ENCODE data around the gene ITPRID1. TPM values are rescaled to one million over a fixed set of nuclear protein-coding genes. Genes with fewer than 3 reads are reported as not detected.

The ITPRID1 gene
- total RNA-seq, 1 donor from 2014 or later: not detected

DNA sequence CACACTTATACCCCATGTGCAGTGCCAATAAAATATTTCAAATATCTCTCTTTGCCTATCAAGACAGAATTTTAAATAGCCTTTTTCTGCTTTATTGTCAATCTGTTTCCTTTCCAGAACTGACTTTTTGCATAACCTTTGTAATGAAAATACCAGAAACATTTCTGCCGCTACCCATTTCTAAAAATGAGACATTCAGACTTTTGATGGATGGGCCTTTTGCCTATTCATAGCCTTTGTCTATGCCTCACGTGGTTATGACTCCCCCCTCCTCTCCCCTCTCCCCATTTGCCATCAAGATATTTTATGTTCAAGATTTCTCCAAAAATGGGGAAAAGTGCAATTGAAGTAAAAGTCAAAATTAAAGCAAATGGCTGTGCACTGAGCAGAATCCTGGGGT, 179.0 kb downstream of the ITPRID1 start:
- DNase-seq (ENCODE audit: low read depth in 2 of 2): no peak

DNA sequence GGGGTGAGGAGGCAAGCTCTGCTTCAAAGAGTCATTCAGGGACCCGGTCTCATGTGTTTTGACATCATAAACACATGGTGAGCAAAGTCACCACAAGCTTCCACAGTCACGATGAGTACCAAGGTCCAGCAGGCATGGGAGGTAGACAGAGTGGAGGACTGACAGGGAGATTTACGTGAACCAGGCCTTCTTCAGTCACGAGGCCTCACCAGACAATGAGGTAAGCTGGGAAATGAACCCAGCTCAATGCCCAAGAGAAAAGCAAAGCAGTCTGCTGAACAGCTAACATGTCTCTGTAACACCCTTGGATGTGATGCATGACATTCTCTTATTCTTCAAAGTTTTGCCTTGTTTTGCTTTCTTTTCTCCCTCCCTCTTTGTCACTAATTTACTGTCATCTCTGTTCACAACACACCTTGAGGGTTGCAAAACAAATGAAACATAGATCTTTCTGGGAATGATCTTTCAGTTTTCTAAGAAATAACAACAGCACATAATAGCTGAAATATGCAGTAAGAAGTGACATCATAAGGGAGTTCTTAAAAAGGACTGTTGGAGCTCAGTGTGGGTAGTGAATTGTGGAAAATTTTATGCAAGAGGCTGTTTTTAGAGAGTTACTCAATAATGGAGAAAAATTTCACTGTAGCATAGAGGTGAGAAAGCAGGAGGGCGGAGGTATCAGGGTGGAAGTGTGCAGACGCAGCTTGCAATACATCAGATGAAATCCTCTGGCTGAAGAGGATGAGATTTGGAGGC, 182.1 kb downstream of the ITPRID1 start:
- no peak for DNase-seq (ENCODE audit: low read depth in 2 of 2)

DNA sequence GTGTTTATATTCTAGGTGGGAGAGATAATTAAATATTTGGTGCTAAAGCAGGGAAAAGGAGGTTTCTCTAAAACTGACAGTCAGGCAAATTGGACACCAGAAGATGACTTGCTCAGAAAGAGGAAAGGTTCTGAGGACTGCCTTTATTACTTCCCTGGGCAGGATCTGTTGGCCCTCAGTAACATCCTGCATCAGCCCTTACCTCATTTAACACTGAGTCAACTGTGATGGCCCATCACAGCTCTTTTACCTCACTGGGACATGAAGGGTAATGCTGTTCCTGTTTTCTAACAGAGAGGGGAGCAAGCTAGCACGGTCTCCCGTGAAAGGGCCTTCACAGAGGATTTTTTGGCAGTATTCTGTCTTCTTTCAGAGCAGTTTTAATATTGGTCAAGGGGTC, 185.2 kb downstream of the ITPRID1 start:
- DNase-seq (ENCODE audit: low read depth in 2 of 2): no peak

GRCh38 chr7:31702354-31702753, 188.5 kb downstream of the ITPRID1 start:
- no peak for DNase-seq (ENCODE audit: low read depth in 2 of 2)

DNA sequence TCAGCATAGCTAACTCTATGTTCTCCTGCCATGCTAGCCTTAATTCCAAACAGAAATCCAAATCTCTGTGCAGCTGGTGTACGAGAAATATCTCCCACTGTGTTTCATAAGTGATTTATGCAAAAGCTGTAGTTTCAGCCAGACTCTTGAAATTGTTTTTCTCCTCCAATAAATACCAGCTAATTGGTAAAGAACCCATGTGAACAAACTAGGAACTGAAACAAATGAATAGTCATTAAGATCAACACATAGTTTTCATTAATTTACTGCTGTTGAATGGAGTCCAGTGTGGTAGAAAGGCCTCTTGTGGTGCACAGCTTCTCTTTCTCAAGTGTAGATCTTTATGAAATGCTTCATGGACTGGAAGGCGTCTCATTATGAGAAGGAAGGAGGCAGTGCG, 191.5 kb downstream of the ITPRID1 start:
- DNase-seq (ENCODE audit: low read depth in 2 of 2): no peak

- DNase-seq (ENCODE audit: low read depth in 2 of 2): no peak
Measured at GRCh38 chr7:31707089-31707488, 193.2 kb downstream of the ITPRID1 start.

Other genes starting within 250 kb of the ITPRID1 start
- gene NEUROD6, start 173.4 kb upstream of the ITPRID1 start, total RNA-seq: not detected in 2 replicates
- not detected in 2 replicates for gene PPP1R17, start 173.1 kb downstream of the ITPRID1 start, total RNA-seq

Data from lung microvascular endothelial cell (primary cell).